Measurements from ENCODE around the gene PHYH. TPM values are rescaled to one million over a fixed set of nuclear protein-coding genes. Genes with fewer than 3 reads are reported as not detected.

Gene PHYH
- total RNA-seq, 1 experiment from 2014 or later: 22.5 TPM

- ATAC-seq: no peak
- H3K9me3 Mint-ChIP-seq: peaks cover 22% of the 10 kb centered on the region
- peaks cover 12% of the 10 kb centered on the region for H3K36me3 Mint-ChIP-seq
- CTCF ChIA-PET: no interaction called here
- DNase-seq (ENCODE audit: low spot score): no peak
- H3K27ac Mint-ChIP-seq: no peak overlapping the region
- H3K4me3 Mint-ChIP-seq: no peak overlapping the region
- H3K27me3 Mint-ChIP-seq (ENCODE audit: low read depth): peaks cover 2% of the 10 kb centered on the region; the same call in 1 of the 2 replicates
- peaks cover 10% of the 10 kb centered on the region for H3K4me1 Mint-ChIP-seq
- POLR2A ChIA-PET: no interaction called here
- 0 out of 2 replicates have a peak, but pooled peaks have one; percentile 5 for TF ChIP-seq GTF2I (CRISPR knock-in tag; conservative IDR thresholded peaks at IDR 0.05)
- TF ChIP-seq ZNF671 (CRISPR knock-in tag; IDR thresholded peaks at IDR 0.05): no peak
Measured at GRCh38 chr10:13262433-13262832, 37.4 kb downstream of the PHYH start.

GRCh38 chr10:13257621-13258140 is 42.2 kb downstream of the PHYH start:
- H3K4me1 Mint-ChIP-seq: 0 out of 2 replicates have a peak, but pooled peaks cover 3% of the 10 kb centered on the region
- ATAC-seq (no peak), DNase-seq (ENCODE audit: low spot score) (no peak)
- no peak overlapping the region for H3K27ac Mint-ChIP-seq
- H3K36me3 Mint-ChIP-seq: peaks cover 12% of the 10 kb centered on the region
- POLR2A ChIA-PET: no interaction called here
- TF ChIP-seq ZNF396 (CRISPR knock-in tag; IDR thresholded peaks at IDR 0.05; ENCODE audit: borderline replicate concordance) (no peak), OVOL2 (CRISPR knock-in tag; IDR thresholded peaks at IDR 0.05; ENCODE audit: borderline replicate concordance) (no peak), MLX (CRISPR knock-in tag; IDR thresholded peaks at IDR 0.05) (no peak), NR1H2 (CRISPR knock-in tag; IDR thresholded peaks at IDR 0.05) (no peak), CDX4 (CRISPR knock-in tag; IDR thresholded peaks at IDR 0.05; ENCODE audit: borderline replicate concordance) (no peak), NR2C2 (CRISPR knock-in tag; IDR thresholded peaks at IDR 0.05) (no peak), USF2 (CRISPR knock-in tag; IDR thresholded peaks at IDR 0.05) (no peak), IRF2 (CRISPR knock-in tag; IDR thresholded peaks at IDR 0.05; ENCODE audit: borderline replicate concordance, low read depth) (no peak), SP1 (CRISPR knock-in tag; conservative IDR thresholded peaks at IDR 0.05) (no peak), E2F5 (CRISPR knock-in tag; IDR thresholded peaks at IDR 0.05) (no peak), MYBL2 (CRISPR knock-in tag; IDR thresholded peaks at IDR 0.05) (no peak), ZNF425 (CRISPR knock-in tag; conservative IDR thresholded peaks at IDR 0.05) (no peak), ZNF121 (CRISPR knock-in tag; IDR thresholded peaks at IDR 0.05) (no peak), E2F4 (CRISPR knock-in tag; IDR thresholded peaks at IDR 0.05; ENCODE audit: borderline replicate concordance, low read depth) (no peak), ARID4B (CRISPR knock-in tag; IDR thresholded peaks at IDR 0.05; ENCODE audit: borderline replicate concordance) (no peak), SMAD3 (CRISPR knock-in tag; IDR thresholded peaks at IDR 0.05; ENCODE audit: borderline replicate concordance) (no peak), MAX (CRISPR knock-in tag; IDR thresholded peaks at IDR 0.05) (no peak), GTF2I (CRISPR knock-in tag; conservative IDR thresholded peaks at IDR 0.05) (no peak), ZNF512 (CRISPR knock-in tag; IDR thresholded peaks at IDR 0.05; ENCODE audit: borderline replicate concordance) (no peak), SMAD4 (CRISPR knock-in tag; IDR thresholded peaks at IDR 0.05) (no peak)
- H3K27me3 Mint-ChIP-seq (ENCODE audit: low read depth): peaks cover 2% of the 10 kb centered on the region; the same call in 1 of the 2 replicates
- CTCF ChIA-PET: no interaction called here
- H3K9me3 Mint-ChIP-seq: peaks cover 22% of the 10 kb centered on the region
- no peak overlapping the region for H3K4me3 Mint-ChIP-seq

Measured in WTC11 (cell line).